Measurements from ENCODE around the gene KATNB1. TPM values are rescaled to one million over a fixed set of nuclear protein-coding genes. Genes with fewer than 3 reads are reported as not detected.

Gene KATNB1
- polyA plus RNA-seq, 2 donors, result 10.5 to 16.5 TPM

DNA sequence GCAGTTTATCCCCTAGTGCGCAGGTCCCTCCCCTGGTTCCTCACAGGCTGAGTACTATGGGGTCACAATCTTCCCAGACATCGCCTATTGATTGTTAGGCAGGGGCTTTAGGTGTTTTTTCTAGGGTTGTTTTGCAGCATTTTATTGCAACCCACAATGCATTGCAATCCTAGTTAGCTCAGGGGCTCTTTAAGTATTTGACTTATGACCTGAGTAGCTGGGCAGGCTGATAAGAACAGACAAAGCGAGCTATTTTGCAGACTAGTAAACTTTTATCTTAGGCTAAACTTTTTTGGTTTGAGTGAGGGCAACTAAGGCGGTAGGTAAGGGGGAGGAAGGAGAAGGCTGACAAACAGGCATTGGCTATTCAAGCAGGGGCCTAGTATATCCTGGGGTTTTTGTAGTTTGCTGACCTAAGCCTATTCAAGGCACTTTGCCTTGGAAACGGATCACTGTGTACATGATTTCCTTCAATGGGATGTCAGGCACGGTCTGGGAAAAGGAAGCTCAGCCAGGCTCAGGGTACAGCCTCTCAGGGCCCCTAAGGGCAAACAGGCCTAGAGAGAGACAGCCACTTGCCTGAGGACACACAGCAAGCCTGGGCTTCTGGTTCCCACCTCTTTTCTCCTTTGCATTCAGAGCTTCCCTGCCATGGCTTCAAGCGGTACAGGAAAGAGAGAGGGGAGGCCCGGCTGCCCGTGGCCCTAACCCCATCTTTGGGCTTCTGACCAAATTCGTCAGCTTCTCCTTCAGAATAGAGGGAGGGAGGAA is 34.6 kb upstream of the KATNB1 start:
- 54 to 74% methylated on average over 10 of the region's 10 CpGs for WGBS, 2 donors
- H3K4me3 ChIP-seq (ENCODE audit: low read depth in 1 of 2, low read length in 2 of 2), result no peak overlapping the region
- H3K9me3 ChIP-seq (ENCODE audit: control insufficient read depth in 2 of 2, insufficient read depth in 1 of 2, low read depth in 1 of 2, low read length in 1 of 2), result no peaks in the 10 kb centered on the region
- H3K4me1 ChIP-seq (ENCODE audit: control insufficient read depth in 2 of 2, insufficient read depth in 2 of 2, low read length in 1 of 2), result no peaks in the 10 kb centered on the region
- no peak overlapping the region for H3K27ac ChIP-seq (ENCODE audit: low read depth in 2 of 2, low read length in 1 of 2)
- H3K27me3 ChIP-seq (ENCODE audit: control insufficient read depth in 1 of 2, insufficient read depth in 2 of 2, low read length in 2 of 2), result no peaks in the 10 kb centered on the region
- no peaks in the 10 kb centered on the region for H3K36me3 ChIP-seq (ENCODE audit: control insufficient read depth in 2 of 2, insufficient read depth in 2 of 2, low read length in 1 of 2)

DNA sequence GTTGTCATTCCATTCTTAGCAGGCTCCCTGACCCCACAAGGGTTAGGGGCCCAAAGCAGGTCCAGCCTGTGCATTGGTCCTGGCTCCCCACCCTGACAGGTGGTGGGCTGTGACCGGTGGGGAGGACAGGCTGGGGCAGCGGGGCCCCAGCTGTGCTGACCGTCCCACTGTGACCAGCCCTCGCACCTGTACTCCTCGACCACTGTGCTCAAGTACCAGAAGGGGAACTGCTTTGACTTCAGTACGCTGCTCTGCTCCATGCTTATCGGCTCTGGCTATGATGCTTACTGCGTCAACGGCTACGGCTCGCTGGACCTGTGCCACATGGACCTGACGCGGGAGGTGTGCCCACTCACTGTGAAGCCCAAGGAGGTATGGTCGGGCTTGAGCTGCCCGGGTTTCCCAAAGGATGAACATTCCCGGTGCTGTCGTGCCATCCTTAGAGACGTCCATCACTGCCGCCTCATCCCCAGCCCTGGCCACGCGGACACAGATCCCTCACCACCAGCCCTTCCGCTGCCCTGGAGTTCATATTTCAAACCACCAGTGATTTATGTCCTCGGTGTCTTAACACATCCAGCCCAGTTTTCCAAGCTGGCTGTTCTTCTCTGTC is 33.7 kb upstream of the KATNB1 start:
- no peaks in the 10 kb centered on the region for H3K36me3 ChIP-seq (ENCODE audit: control insufficient read depth in 2 of 2, insufficient read depth in 2 of 2, low read length in 1 of 2)
- WGBS, 2 donors, result 80 to 84% methylated on average over 23 of the region's 23 CpGs
- H3K4me1 ChIP-seq (ENCODE audit: control insufficient read depth in 2 of 2, insufficient read depth in 2 of 2, low read length in 1 of 2), result no peaks in the 10 kb centered on the region
- H3K9me3 ChIP-seq (ENCODE audit: control insufficient read depth in 2 of 2, insufficient read depth in 1 of 2, low read depth in 1 of 2, low read length in 1 of 2), result no peaks in the 10 kb centered on the region
- no peaks in the 10 kb centered on the region for H3K27me3 ChIP-seq (ENCODE audit: control insufficient read depth in 1 of 2, insufficient read depth in 2 of 2, low read length in 2 of 2)
- no peak overlapping the region for H3K4me3 ChIP-seq (ENCODE audit: low read depth in 1 of 2, low read length in 2 of 2)
- H3K27ac ChIP-seq (ENCODE audit: low read depth in 2 of 2, low read length in 1 of 2), result no peak overlapping the region

DNA sequence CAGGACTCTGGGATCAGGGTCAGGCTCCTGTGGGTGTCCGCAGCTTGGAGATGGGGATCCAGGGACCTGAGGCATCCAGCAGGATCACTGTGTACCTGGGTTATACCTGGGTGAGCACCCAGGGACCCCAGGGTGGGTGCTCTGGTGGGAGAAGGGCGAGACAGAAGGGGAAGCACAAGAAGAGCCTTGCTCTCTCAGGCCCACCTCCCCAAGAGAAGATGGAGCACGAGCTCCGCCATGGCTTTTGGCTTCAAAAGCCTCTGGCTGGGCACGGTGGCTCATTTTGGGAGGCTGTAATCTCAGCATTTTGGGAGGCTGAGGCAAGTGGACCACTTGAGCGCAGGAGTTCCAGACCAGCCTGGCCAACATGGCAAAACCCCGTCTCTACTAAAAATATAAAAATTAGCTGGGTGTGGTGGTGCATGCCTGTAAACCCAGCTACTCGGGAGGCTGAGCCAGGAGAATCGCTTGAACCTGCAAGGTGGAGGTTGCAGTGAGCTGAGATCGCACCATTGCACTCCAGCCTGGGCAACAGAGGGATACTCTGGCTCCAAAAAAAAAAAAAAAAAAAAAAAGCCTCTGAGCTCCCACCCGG is 32.1 kb upstream of the KATNB1 start:
- no peaks in the 10 kb centered on the region for H3K9me3 ChIP-seq (ENCODE audit: control insufficient read depth in 2 of 2, insufficient read depth in 1 of 2, low read depth in 1 of 2, low read length in 1 of 2)
- H3K4me1 ChIP-seq (ENCODE audit: control insufficient read depth in 2 of 2, insufficient read depth in 2 of 2, low read length in 1 of 2), result no peaks in the 10 kb centered on the region
- H3K36me3 ChIP-seq (ENCODE audit: control insufficient read depth in 2 of 2, insufficient read depth in 2 of 2, low read length in 1 of 2), result no peaks in the 10 kb centered on the region
- no peak overlapping the region for H3K4me3 ChIP-seq (ENCODE audit: low read depth in 1 of 2, low read length in 2 of 2)
- no peaks in the 10 kb centered on the region for H3K27me3 ChIP-seq (ENCODE audit: control insufficient read depth in 1 of 2, insufficient read depth in 2 of 2, low read length in 2 of 2)
- no peak overlapping the region for H3K27ac ChIP-seq (ENCODE audit: low read depth in 2 of 2, low read length in 1 of 2)
- WGBS, 2 donors, result 82 to 91% methylated on average over 11 of the region's 11 CpGs

DNA sequence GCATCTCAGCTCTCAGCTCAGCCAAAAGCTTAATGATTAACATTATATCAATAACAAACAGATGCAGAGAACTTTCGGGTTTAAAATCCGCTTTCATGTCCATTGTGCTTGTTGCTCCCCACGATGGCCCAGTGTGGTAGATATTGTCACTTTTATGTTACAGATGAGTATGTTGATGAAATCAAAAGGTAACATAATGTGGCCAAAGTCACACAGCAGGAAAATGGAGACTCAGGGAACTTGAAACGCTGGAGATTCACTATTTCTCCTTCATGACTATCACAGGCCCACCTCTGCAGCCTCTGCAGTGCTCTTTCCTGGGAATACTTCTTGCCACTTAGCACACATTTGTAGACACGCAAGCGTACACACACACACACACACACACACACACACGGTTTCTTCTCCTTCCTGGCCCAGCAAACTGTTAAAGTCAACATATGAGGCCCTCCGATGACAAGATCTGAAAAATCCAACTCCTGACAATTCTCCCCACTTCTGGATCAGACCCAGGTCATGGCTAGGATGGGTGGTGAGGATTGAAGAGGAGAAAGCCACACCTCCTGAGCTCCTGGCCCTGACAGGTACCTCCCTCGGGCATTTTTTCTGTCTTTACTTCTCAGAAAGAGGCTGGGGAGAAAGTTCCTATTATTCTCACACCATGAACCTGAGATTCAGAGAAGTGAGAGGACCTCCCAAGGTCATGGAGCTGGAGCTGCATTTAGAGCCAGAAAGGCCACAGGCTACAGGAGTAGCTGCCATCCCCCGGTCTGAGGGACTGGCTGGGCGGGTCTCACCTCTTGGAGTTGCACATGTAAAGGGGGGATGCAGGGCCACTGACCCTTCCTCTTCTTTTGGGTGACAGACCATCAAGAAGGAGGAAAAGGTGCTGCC is 31.3 kb upstream of the KATNB1 start:
- no peak overlapping the region for H3K4me3 ChIP-seq (ENCODE audit: low read depth in 1 of 2, low read length in 2 of 2)
- no peaks in the 10 kb centered on the region for H3K4me1 ChIP-seq (ENCODE audit: control insufficient read depth in 2 of 2, insufficient read depth in 2 of 2, low read length in 1 of 2)
- 58 to 59% methylated on average over 11 of the region's 11 CpGs for WGBS, 2 donors
- H3K27ac ChIP-seq (ENCODE audit: low read depth in 2 of 2, low read length in 1 of 2), result no peak overlapping the region
- H3K36me3 ChIP-seq (ENCODE audit: control insufficient read depth in 2 of 2, insufficient read depth in 2 of 2, low read length in 1 of 2), result no peaks in the 10 kb centered on the region
- no peaks in the 10 kb centered on the region for H3K27me3 ChIP-seq (ENCODE audit: control insufficient read depth in 1 of 2, insufficient read depth in 2 of 2, low read length in 2 of 2)
- H3K9me3 ChIP-seq (ENCODE audit: control insufficient read depth in 2 of 2, insufficient read depth in 1 of 2, low read depth in 1 of 2, low read length in 1 of 2), result no peaks in the 10 kb centered on the region

DNA sequence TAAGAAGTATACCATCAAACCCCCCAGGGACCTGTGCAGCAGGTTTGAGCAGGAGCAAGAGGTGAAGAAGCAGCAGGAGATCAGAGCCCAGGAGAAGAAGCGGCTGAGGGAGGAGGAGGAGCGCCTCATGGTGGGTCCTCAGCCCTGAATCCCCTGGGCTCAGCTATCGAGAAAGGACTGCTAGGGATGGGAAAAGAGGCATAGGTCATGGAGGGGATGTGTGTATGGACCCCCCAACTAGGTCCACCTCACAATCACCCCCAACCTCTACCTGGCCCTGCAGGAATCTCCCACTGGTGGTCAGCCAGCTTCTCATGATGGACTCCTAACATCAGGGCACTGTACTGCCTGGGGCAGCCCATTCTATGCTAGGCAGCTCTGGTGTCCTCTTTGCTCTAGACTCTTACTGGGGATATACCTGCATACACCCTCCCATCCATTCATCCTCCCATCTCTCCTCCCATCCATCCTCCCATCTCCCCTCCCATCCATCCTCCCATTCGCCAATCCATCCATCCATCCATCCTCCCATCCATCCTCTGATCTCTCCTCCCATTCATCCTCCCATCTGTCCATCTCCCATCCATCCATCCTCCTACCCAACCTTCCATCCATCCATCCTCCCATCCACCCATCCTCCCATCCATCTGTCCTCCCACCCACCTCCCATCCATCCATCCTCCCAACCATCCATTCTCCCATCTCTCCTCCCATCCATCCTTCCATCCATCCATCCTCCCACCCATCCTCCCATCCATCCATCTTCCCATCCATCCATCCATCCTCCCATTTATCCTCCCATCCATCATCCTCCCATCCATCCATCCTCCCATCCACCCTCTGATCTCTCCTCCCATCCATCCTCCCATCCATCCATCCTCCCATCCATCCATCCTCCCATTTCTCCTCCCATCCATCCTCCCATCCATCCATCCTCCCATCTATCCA is 30.4 kb upstream of the KATNB1 start:
- WGBS, 2 donors, result 91 to 100% methylated on average over 4 of the region's 4 CpGs
- H3K4me1 ChIP-seq (ENCODE audit: control insufficient read depth in 2 of 2, insufficient read depth in 2 of 2, low read length in 1 of 2), result no peaks in the 10 kb centered on the region

DNA sequence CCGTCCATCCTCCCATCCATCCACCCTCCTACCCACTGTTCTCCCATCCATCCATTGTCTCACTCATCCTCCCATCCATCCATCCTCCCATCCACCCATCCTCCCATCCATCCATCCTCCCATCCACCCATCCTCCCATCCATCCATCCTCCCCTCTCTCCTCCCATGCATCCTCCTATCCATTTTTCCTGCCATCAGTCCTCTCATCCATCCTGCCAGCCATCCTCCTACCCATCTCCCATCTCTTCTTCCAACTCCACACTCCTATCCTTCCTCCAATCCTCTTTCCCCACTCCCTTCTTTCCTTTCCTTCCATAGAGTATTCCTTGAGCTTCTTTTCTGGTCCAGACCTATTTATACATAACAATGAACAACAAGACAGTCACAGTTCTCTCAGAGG is 28.9 kb upstream of the KATNB1 start:
- Histone ChIP-seq H3K36me3 (ENCODE audit: control insufficient read depth in 2 of 2, insufficient read depth in 2 of 2, low read length in 1 of 2) (no peaks in the 10 kb centered on the region), H3K27me3 (ENCODE audit: control insufficient read depth in 1 of 2, insufficient read depth in 2 of 2, low read length in 2 of 2) (no peaks in the 10 kb centered on the region), H3K4me1 (ENCODE audit: control insufficient read depth in 2 of 2, insufficient read depth in 2 of 2, low read length in 1 of 2) (no peaks in the 10 kb centered on the region), H3K4me3 (ENCODE audit: low read depth in 1 of 2, low read length in 2 of 2) (no peak overlapping the region), H3K27ac (ENCODE audit: low read depth in 2 of 2, low read length in 1 of 2) (no peak overlapping the region), H3K9me3 (ENCODE audit: control insufficient read depth in 2 of 2, insufficient read depth in 1 of 2, low read depth in 1 of 2, low read length in 1 of 2) (no peaks in the 10 kb centered on the region)
- 93 to 100% methylated on average over 1 of the region's 1 CpG for WGBS, 2 donors

More for the DNA sequence above, 30.4 kb upstream of the KATNB1 start:
- Histone ChIP-seq H3K9me3 (ENCODE audit: control insufficient read depth in 2 of 2, insufficient read depth in 1 of 2, low read depth in 1 of 2, low read length in 1 of 2) (no peaks in the 10 kb centered on the region), H3K36me3 (ENCODE audit: control insufficient read depth in 2 of 2, insufficient read depth in 2 of 2, low read length in 1 of 2) (no peaks in the 10 kb centered on the region), H3K27me3 (ENCODE audit: control insufficient read depth in 1 of 2, insufficient read depth in 2 of 2, low read length in 2 of 2) (no peaks in the 10 kb centered on the region), H3K4me3 (ENCODE audit: low read depth in 1 of 2, low read length in 2 of 2) (no peak overlapping the region), H3K27ac (ENCODE audit: low read depth in 2 of 2, low read length in 1 of 2) (no peak overlapping the region)

DNA sequence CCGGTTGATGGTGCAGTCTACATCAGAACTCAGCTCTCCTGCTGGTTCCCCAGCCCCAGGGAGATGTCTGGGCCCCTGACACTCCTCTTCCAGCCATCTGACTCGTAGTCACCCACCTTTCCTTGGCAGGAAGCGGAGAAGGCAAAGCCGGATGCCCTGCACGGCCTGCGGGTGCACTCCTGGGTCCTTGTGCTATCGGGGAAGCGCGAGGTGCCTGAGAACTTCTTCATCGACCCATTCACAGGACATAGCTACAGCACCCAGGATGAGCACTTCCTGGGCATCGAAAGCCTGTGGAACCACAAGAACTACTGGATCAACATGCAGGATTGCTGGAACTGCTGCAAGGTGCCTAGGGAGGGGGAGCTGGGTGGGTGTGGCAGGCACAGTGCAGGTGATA is 28.2 kb upstream of the KATNB1 start:
- H3K36me3 ChIP-seq (ENCODE audit: control insufficient read depth in 2 of 2, insufficient read depth in 2 of 2, low read length in 1 of 2), result no peaks in the 10 kb centered on the region
- H3K4me3 ChIP-seq (ENCODE audit: low read depth in 1 of 2, low read length in 2 of 2), result no peak overlapping the region
- WGBS, 2 donors, result 86 to 89% methylated on average over 11 of the region's 11 CpGs
- no peaks in the 10 kb centered on the region for H3K4me1 ChIP-seq (ENCODE audit: control insufficient read depth in 2 of 2, insufficient read depth in 2 of 2, low read length in 1 of 2)
- no peaks in the 10 kb centered on the region for H3K27me3 ChIP-seq (ENCODE audit: control insufficient read depth in 1 of 2, insufficient read depth in 2 of 2, low read length in 2 of 2)
- H3K27ac ChIP-seq (ENCODE audit: low read depth in 2 of 2, low read length in 1 of 2), result no peak overlapping the region
- no peaks in the 10 kb centered on the region for H3K9me3 ChIP-seq (ENCODE audit: control insufficient read depth in 2 of 2, insufficient read depth in 1 of 2, low read depth in 1 of 2, low read length in 1 of 2)

DNA sequence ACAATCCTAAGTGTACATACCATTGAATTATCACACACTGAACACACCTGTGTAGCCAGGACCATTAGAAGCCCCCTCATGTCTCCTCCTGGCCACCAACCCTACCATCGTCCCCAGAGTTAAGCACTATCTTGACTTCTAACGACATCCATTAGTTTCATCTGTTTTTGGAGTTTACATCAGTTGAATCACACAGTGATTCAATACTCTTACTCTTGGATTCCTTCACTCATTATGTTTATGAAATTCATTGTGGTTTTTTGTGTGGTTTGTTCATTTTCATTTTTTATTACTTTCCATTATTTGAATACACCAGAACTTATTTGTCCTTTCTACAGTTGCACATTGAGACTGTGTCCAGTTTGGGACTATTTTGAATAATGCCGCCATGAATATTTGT is 27.4 kb upstream of the KATNB1 start:
- Histone ChIP-seq H3K4me1 (ENCODE audit: control insufficient read depth in 2 of 2, insufficient read depth in 2 of 2, low read length in 1 of 2) (no peaks in the 10 kb centered on the region), H3K27me3 (ENCODE audit: control insufficient read depth in 1 of 2, insufficient read depth in 2 of 2, low read length in 2 of 2) (no peaks in the 10 kb centered on the region), H3K36me3 (ENCODE audit: control insufficient read depth in 2 of 2, insufficient read depth in 2 of 2, low read length in 1 of 2) (no peaks in the 10 kb centered on the region), H3K9me3 (ENCODE audit: control insufficient read depth in 2 of 2, insufficient read depth in 1 of 2, low read depth in 1 of 2, low read length in 1 of 2) (no peaks in the 10 kb centered on the region), H3K27ac (ENCODE audit: low read depth in 2 of 2, low read length in 1 of 2) (no peak overlapping the region), H3K4me3 (ENCODE audit: low read depth in 1 of 2, low read length in 2 of 2) (no peak overlapping the region)
- WGBS, 2 donors, result 86 to 97% methylated on average over 3 of the region's 3 CpGs
